Erythroblast (primary cell): ENCODE results near the gene AMBRA1.
A peak's percentile ranks its signal among the peaks of the same experiment; 100 is the strongest.
"Not testable (repeated sequence)": the region's sequence is repeated elsewhere in the genome, so short reads cannot be mapped to it uniquely, and the experiment has no call there.

Source experiments
- DNase-seq, 2 experiments: peaks; one replicate each; lab custom pipeline; 2025; lab: John Stamatoyannopoulos, UW
- GATA1 ChIP-seq: IDR thresholded peaks from 2 replicates; pipeline ENCODE4 v1.6.1; 2011; ENCODE audit warnings: low read depth, mild to moderate bottlenecking, control low read depth, low read length, moderate library complexity
- POLR2A ChIP-seq: IDR thresholded peaks from 2 replicates; pipeline ENCODE4 v1.6.1; 2011; ENCODE audit warnings: mild to moderate bottlenecking, low read length

The AMBRA1 gene

GRCh38 chr11:46601129-46601528, 7.3 kb upstream of the AMBRA1 start:
- TF ChIP-seq POLR2A (no peak), GATA1 (no peak)

DNA sequence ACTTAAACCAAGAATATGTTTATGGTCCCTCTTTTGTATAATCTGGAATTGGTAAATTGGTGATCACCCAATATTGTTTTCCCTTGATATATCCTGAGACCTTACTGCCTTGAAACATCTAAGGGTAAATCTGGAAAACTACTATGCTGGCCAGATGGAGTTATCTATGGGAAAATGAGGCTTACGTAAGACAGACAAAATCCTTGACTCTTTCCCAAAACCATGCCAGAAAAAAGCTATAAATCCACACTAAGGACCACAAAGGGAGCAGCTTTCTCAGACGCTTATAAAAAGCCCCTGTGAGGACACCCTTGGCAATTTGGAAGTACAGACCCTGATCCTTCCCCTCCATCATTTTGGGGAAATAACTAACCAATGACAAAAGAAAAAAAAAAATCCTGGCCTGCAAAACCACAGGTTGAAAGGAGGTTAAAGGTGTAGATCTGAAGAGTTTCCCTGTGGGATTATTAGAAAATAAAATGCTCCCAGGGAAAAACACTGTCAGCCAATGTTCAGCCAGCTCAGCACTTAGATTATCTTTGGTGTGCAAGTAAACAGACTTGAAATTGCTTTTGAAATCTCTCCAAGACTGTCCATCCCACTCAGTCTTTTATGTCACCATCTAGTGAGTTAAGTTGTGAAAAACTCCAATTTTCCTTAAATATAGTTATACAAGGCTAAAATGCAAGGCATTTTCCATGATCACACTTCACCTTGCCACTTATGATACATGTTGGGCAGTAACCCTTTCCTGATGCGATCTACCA, 6.6 kb upstream of the AMBRA1 start:
- DNase-seq = peak in 1 of 2 experiments; percentile 40
- no peak for TF ChIP-seq POLR2A
- TF ChIP-seq GATA1 = no peak

More at GRCh38 chr11:46601129-46601528, 7.3 kb upstream of the AMBRA1 start:
- no peak for DNase-seq

DNA sequence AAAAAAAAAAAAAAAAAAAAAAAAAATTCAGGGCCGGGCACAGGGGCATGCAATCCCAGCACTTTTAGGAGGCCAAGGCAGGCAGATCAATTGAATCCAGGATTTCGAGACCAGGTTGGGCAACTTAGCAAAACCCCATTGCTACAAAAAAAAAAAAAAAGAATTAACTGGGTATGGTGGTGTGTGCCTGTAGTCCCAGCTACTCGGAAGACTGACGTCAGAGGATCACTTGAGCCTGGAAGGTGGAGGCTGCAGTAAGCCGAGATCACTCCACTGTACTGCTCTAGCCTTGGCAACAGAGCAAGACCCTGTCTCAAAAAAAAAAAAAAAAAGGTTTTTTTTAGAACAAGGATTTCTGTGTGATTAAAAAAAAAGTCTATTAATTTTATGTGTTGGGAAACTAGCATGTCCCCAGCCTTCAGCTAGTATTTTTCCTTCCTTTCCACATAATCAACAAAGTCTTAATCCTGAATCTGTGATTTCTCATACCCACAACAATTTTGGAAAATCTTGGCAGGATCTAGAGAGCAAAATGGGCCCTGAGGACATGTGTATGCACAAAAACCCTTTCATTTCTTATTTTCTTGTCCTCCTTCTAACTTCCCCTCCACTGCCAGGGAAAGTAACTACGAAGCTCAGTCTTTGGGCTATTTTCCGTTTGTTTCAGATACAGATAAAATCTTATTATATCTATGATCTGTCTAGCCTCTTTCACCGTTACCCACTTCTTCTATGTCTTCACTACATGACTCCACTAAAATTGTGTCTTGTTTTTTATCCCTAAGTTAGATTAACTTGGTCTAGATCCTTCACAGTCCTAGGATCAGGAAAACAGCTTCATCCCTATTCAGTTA, 5.7 kb upstream of the AMBRA1 start:
- no peak for DNase-seq

GRCh38 chr11:46597609-46598219, 3.9 kb upstream of the AMBRA1 start:
- DNase-seq = peak; percentile 64 to 77
- TF ChIP-seq GATA1 (no peak), POLR2A (no peak)

More for the DNA sequence above, 5.7 kb upstream of the AMBRA1 start:
- TF ChIP-seq GATA1 = no peak
- TF ChIP-seq POLR2A = no peak

DNA sequence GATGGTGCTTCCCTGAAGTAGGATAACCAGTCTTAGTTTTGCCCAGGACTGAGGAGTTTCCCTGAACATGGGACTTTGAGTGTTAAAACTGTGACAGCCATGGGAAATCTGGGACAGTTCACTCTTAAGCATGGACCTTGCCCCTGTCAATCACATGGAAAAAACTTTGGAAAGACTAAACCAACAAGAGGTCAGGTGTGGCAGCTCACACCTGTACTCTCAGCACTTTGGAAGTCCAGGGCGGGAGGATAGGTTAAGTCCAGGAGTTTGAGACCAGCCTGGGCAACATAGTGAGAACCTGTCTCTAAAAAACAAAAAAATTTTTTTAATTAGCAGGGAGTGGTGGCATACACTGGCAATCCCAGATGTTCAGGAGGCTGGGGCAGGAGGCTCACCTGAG, 3.3 kb upstream of the AMBRA1 start:
- TF ChIP-seq GATA1 (no peak), POLR2A (no peak)
- no peak for DNase-seq

DNA sequence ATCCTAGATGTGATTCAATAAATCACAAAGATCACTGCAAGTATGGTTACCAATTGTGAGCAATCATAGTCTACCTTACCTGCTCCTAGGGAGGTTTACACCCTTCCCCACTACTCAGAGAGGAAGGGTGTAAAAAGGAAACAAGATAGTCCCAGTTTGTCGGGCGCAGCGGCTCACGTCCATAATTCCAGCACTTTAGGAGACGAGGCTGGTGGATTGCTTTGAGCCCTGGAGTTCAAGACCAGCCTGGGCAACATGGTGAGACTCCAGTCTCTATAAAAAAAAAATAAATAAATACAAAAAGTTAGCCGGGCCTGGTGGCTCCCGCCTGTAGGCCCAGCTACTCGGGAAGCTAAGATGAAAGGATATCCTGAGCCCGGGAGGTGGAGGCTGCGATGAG, 962 bp upstream of the AMBRA1 start:
- DNase-seq = no peak
- TF ChIP-seq POLR2A (no peak), GATA1 (no peak)

DNA sequence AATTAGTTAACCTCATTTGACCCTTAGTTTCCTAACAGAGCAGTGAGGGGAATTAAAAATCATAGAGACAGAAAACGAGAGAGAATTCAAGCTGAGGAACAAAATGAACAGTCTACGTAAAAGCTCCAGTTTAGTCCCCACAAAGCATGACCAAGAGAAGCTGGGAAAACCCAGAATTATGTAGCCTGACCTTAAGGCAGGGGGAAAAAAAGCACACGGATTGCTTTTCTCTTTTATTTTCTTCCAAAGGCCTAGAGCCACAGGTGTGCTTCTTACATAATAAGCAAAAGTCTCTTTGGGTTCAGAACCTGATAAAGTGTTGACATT, 514 bp upstream of the AMBRA1 start:
- TF ChIP-seq POLR2A = no peak
- no peak for DNase-seq

- DNase-seq = no peak
- TF ChIP-seq POLR2A = no peak
- TF ChIP-seq GATA1 = no peak
Measured at GRCh38 chr11:46590740-46591605, 2.9 kb downstream of the AMBRA1 start.

- peak; percentile 48 to 60 for DNase-seq
- no peak for TF ChIP-seq POLR2A
- TF ChIP-seq GATA1 = no peak
Measured at GRCh38 chr11:46588915-46589314, 4.9 kb downstream of the AMBRA1 start.

DNA sequence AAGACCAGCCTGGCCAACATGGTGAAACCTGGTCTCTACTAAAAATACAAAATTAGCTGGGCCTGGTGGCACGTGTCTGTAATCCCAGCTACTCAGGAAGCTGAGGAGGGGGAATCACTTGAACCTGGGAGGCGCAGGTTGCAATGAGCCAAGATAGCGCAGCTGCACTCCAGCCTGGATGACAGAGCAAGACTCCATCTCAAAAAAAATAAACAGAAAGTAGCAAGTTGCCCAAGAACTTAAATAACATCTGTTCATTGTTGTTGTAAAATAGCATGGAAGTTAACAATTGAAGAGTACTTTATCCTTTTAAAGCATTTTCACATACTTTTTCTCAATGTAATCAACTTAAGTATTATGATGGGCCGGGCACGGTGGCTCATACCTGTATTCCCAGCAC, 5.7 kb downstream of the AMBRA1 start:
- no peak for DNase-seq
- TF ChIP-seq GATA1 (no peak), POLR2A (no peak)

GRCh38 chr11:46583513-46583912, 10.3 kb downstream of the AMBRA1 start:
- DNase-seq = not testable (repeated sequence)

- TF ChIP-seq GATA1 (no peak), POLR2A (no peak)
- DNase-seq = no peak
Measured at GRCh38 chr11:46582588-46582987, 11.2 kb downstream of the AMBRA1 start.

DNA sequence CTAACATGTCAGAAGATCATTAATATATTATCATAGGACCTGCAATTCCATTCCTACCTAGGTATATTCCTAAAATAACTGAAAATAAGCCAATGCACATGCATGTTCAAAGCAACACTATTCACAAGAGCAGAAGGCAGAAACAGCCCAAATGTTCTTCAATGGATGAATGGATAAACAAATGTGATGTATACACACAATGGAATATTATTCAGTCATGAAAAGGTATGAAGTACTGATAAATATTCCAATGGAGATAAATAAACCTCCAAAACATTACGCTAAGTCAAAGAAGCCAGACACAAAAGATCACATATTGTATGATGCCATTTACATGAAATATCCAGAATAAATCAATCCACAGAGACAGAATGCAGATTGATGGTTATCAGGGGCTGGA, 16.8 kb downstream of the AMBRA1 start:
- DNase-seq = no peak
- TF ChIP-seq POLR2A (no peak), GATA1 (no peak)

GRCh38 chr11:46574656-46575055, 19.2 kb downstream of the AMBRA1 start:
- DNase-seq = no peak
- TF ChIP-seq POLR2A = no peak
- no peak for TF ChIP-seq GATA1
